HCT116 (cell line): Measurements from ENCODE around the gene ZBTB1.

Experiments
- CTCF ChIP-seq, 3 experiments: fragments of 200-600 bp in 1 of 3; sonication (generic) in 1 of 3; IDR thresholded peaks in 2 of 3; conservative IDR thresholded peaks in 1 of 3; 2 replicates each; pipeline ENCODE4 v1.5.1; 2012 to 2017; ENCODE audit warnings: low read depth in 2 of 3, low read length in 2 of 3, antibody characterized with exemption in 1 of 3, borderline replicate concordance in 1 of 3, control low read depth in 1 of 3, mild to moderate bottlenecking in 1 of 3, mixed read lengths in 1 of 3, mixed run types in 1 of 3, moderate library complexity in 1 of 3; ENCODE audit not compliant: insufficient read depth in 1 of 3
- JUND ChIP-seq: IDR thresholded peaks from 2 replicates; pipeline ENCODE4 v1.6.1; 2012
- POLR2A ChIP-seq: IDR thresholded peaks from 2 replicates; pipeline ENCODE4 v1.7.0; 2011; ENCODE audit warnings: borderline replicate concordance; ENCODE audit not compliant: insufficient read depth, insufficient read length; ENCODE audit errors: extremely low read depth
- POLR2AphosphoS5 ChIP-seq: IDR thresholded peaks from 2 replicates; pipeline ENCODE4 v1.6.1; 2011; ENCODE audit warnings: mild to moderate bottlenecking, low read depth, low read length, moderate library complexity
- SIN3A ChIP-seq: IDR thresholded peaks from 2 replicates; pipeline ENCODE4 v1.6.1; 2012; ENCODE audit warnings: low read depth
- SP1 ChIP-seq: IDR thresholded peaks from 2 replicates; pipeline ENCODE4 v1.6.1; 2012; ENCODE audit warnings: low read depth
- YY1 ChIP-seq: IDR thresholded peaks from 2 replicates; pipeline ENCODE4 v1.6.1; 2011; ENCODE audit warnings: low read length, low read depth, moderate library complexity, mild to moderate bottlenecking; ENCODE audit not compliant: insufficient replicate concordance; ENCODE audit errors: extremely low read depth
- ZNF274 ChIP-seq: fragments of 200-500 bp; sonication (Bioruptor generic); IDR thresholded peaks from 2 replicates; pipeline ENCODE4 v1.6.1; 2014; ENCODE audit warnings: mild to moderate bottlenecking, low read depth, low read length, inconsistent platforms

- no peak for TF ChIP-seq JUND
- TF ChIP-seq POLR2A, result no peak
- TF ChIP-seq YY1, result no peak
- TF ChIP-seq CTCF (IDR thresholded peaks at IDR 0.05 in 2 of 3, conservative IDR thresholded peaks at IDR 0.05 in 1 of 3; ENCODE audit: borderline replicate concordance in 1 of 3, insufficient read depth in 1 of 3, low read depth in 2 of 3, low read length in 2 of 3), result no peak
- TF ChIP-seq POLR2AphosphoS5, result no peak
- no peak for TF ChIP-seq SP1
- no peak for TF ChIP-seq SIN3A
- TF ChIP-seq ZNF274, result no peak
These were observed 12.4 kb downstream of the ZBTB1 start for GRCh38 chr14:64516969-64517368.
